GM18526 (cell line): ENCODE data around the gene MOGAT1.

Experiments
- POLR2A ChIP-seq: IDR thresholded peaks from 3 replicates; pipeline ENCODE4 v1.6.1; 2011; ENCODE audit not compliant: insufficient read length; ENCODE audit errors: extremely low read depth

The MOGAT1 gene

GRCh38 chr2:222671259-222672067, at the start of gene MOGAT1:
MOGAT1 (plus strand) TSS chr2:222671658; CDS start chr2:222671786, 128 bp downstream.
- no peak for TF ChIP-seq POLR2A

DNA sequence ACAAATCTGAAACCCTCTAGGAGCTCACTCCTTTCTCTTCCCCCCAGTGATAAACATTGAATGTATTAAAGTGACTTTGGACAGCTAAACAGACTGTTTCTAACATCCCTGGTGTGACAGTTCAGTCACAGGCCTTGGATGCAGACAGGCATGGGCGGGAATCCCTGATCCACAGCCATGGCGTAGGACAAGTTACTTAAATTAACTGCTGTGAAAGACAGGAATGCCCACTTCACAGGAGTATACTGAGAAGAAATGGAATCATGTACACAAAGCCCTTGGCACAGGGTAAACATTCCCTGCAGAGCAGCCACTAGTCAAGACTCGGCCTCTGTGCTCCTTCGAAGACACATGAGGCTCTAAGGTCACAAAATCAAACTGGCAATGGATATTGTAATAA, 49.6 kb upstream of the MOGAT1 start:
- TF ChIP-seq POLR2A: no peak

GRCh38 chr2:222622910-222623309, 48.5 kb upstream of the MOGAT1 start:
- TF ChIP-seq POLR2A: no peak

- TF ChIP-seq POLR2A: no peak
Observed at GRCh38 chr2:222623756-222624309, 47.6 kb upstream of the MOGAT1 start.

DNA sequence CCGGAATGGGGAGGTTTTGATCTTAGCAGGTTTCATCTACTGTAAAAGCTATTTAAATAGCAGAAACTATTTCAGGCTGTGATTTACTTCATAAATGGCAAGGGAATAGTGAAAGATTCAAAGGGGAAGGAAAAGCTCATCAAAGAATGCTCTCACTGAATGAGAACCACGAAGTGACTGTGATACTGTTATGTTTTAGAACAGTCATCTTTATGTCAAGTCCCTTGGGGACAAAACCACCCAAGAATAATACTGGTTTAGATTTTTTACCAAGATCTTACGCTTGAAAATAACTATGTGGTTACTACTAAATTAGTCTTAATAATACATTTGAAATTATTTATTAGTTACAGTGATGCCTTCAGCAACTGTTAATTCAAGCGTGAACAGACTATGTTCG, 43.7 kb upstream of the MOGAT1 start:
- no peak for TF ChIP-seq POLR2A

GRCh38 chr2:222635295-222635694, 36.2 kb upstream of the MOGAT1 start:
- no peak for TF ChIP-seq POLR2A

DNA sequence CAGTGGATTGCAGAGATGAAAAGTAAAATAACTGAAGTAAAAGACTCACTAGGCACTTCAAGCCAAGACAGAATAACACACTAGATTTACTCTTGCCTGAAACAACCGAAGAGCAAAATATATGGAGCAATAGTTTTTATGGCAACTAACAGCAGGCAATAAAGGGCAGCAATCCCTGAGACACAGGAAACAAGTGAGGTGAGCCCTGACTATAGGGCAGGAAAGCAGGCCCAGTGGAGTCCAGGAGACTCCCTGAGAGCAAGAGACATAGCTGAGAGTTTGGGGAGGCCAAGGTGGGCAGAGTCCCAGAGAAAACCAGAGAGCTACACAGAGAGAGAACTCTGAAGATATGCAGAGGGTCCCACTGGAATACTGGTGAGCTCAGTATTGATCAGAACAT, 34.4 kb upstream of the MOGAT1 start:
- TF ChIP-seq POLR2A: no peak

GRCh38 chr2:222641336-222641735, 30.1 kb upstream of the MOGAT1 start:
- TF ChIP-seq POLR2A: no peak

DNA sequence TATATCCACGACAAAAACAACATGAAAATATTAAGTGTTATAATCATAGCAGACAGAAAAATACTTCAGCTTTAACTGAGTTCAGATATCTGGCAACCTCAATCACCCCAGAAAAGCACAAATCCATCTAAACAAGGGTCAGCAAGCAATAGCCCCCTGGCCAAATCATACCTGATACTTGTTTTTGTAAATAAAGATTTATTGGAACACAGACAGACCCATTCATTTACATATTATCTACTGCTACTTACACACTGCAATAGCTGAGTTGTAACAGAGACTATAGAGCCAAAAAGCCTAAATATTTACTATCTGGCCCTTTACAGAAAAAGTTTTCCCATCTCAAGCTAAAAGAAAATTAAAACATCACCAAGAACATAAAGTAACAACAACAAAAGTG, 28.3 kb upstream of the MOGAT1 start:
- no peak for TF ChIP-seq POLR2A

DNA sequence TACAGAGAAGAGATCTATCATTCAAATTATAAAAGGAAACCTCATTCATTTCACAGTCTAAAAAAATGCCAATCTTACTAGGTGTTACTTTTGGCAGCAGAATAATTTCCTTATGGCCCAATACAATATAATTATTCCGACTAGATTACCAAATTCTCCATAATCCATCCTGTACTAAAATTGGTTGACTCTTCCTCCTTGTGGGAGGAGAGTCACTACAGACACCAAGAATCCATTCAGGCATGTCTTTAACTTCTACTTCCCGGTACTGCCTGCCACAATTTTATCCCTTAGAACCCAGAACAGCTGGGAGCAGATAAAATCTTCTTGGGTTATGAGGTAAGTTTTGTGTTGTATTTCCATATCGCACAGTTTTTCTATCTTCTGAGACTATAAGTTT, 25.4 kb upstream of the MOGAT1 start:
- no peak for TF ChIP-seq POLR2A

GRCh38 chr2:222649801-222650200, 21.7 kb upstream of the MOGAT1 start:
- no peak for TF ChIP-seq POLR2A

DNA sequence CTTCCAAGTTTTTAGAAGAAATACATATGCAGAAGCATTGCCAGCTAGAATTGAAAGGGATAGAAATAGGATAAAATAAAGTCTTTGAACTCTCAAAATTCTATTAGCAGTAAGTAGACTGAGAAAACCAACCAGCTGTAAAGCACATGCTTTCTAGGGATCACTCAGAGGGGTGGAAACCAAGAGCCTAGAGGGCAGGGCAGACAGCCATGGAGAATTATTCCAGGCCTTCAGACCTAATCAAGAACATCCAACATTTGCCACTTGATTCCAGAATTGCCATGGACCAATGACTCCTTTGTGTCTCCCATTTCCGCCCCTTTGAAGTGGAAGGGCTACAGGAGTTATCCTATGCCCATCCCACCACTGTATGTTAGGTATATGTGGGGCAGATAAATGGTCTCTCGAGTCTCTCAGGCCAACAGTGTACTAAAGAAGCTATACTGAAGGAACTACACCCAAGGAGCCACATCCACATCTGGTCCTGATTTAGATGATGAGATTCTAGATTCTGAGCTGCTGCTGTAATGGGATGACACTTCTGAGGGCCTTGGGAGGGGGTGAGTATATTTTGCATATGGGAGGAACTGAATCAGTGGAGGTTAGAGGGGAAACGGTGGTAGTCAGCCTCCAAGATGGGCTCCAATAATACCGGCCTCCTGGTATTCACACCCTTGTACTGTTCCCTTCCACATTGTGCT, 19.6 kb upstream of the MOGAT1 start:
- TF ChIP-seq POLR2A: no peak

GRCh38 chr2:222652491-222653255, 18.8 kb upstream of the MOGAT1 start:
- no peak for TF ChIP-seq POLR2A

DNA sequence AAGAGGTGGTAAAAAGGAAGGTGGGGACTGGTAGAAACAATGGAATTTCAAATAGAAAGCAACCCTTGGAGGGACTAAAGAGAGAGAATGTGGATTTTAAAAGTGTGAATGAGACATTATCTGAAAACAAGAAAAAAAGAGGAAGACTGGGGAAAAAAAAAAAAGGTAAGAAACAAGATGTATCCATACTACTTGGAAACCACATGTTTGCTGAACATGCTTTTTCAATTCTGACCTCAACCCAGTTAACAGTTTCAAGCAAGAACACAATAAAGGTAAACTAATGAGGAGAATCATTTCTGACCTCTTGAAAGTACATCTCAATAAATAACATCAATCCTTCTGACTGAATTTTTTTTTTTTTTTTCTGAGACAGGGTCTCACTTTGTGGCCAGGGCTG, 18.2 kb upstream of the MOGAT1 start:
- TF ChIP-seq POLR2A: no peak

GRCh38 chr2:222655787-222656525, 15.5 kb upstream of the MOGAT1 start, which contains the start of gene FARSB:
FARSB (minus strand) TSS chr2:222656092; CDS start chr2:222656073, 19 bp downstream.
- peak; percentile 76 for TF ChIP-seq POLR2A
